ENCODE measurements around the gene TMEM37. TPM values are rescaled to one million over a fixed set of nuclear protein-coding genes. Genes with fewer than 3 reads are reported as not detected.
A peak's percentile ranks its signal among the peaks of the same experiment; 100 is the strongest.

Gene TMEM37
- total RNA-seq, 1 experiment from 2014 or later: 4.2 TPM

GRCh38 chr2:119469661-119470297 lies 38.1 kb downstream of the TMEM37 start:
- Mint-ChIP-seq H3K4me1 (peaks cover 10 to 23% of the 10 kb centered on the region in 2 experiments), H3K36me3 (ENCODE audit: insufficient read depth in 1 of 3, low read depth in 3 of 3) (no peaks in the 10 kb centered on the region), H3K4me3 (no peak overlapping the region), H3K9me3 (no peaks in the 10 kb centered on the region), H3K27me3 (ENCODE audit: low read depth) (0 out of 2 replicates have a peak, but pooled peaks cover 3% of the 10 kb centered on the region), H3K27ac (peak overlapping the region in 1 of 3 experiments; percentile 52; a peak in 1 of 7 replicates)
- H3K27me3 ChIP-seq (ENCODE audit: insufficient read depth, low read length): no peaks in the 10 kb centered on the region
- H4K91ac ChIP-seq (ENCODE audit: insufficient read length, low read depth, low read length): no peak overlapping the region
- DNase-seq: no peak
- H4K5ac ChIP-seq (ENCODE audit: insufficient read length, low read depth, low read length): no peak overlapping the region
- WGBS (ENCODE audit: extremely low coverage, insufficient read length, low lambda C conversion rate): no CpG with 5 or more reads among the region's 2 CpGs
- H3K56ac ChIP-seq (ENCODE audit: insufficient read length, low read depth, low read length): no peak overlapping the region
- no peak overlapping the region for H2BK12ac ChIP-seq (ENCODE audit: insufficient read length, low read depth, low read length)
- no peak overlapping the region for H3K4ac ChIP-seq (ENCODE audit: low read depth, low read length)
- no peaks in the 10 kb centered on the region for H3K4me1 ChIP-seq (ENCODE audit: insufficient read depth, low read length)
- no peak overlapping the region for H3K4me2 ChIP-seq (ENCODE audit: insufficient read depth, insufficient read length, low read length)
- H4K8ac ChIP-seq (replicated peaks; ENCODE audit: insufficient read length, low read depth, low read length): no peak overlapping the region
- no peak overlapping the region for H3K27ac ChIP-seq (ENCODE audit: insufficient read length, low read depth, low read length)
- no peak overlapping the region for H3T11ph ChIP-seq (ENCODE audit: low read length)
- H3K23me2 ChIP-seq (ENCODE audit: insufficient read length, low read depth, low read length, poor library complexity, severe bottlenecking): no peaks in the 10 kb centered on the region
- no peak overlapping the region for H2BK15ac ChIP-seq (ENCODE audit: low read depth, low read length)
- H2AK5ac ChIP-seq (ENCODE audit: insufficient read length, low read length): no peak overlapping the region
- no peaks in the 10 kb centered on the region for H3K9me3 ChIP-seq (ENCODE audit: control insufficient read depth, low read depth, low read length)
- no peak for TF ChIP-seq CTCF (conservative IDR thresholded peaks at IDR 0.05)
- no peaks in the 10 kb centered on the region for H3K79me1 ChIP-seq (ENCODE audit: insufficient read depth, low read depth, low read length, poor library complexity, severe bottlenecking)
- H3K14ac ChIP-seq (ENCODE audit: insufficient read depth, low read length): no peak overlapping the region
- no peak overlapping the region for H2BK120ac ChIP-seq (ENCODE audit: low read depth, low read length, poor library complexity, severe bottlenecking)
- no peak overlapping the region for H2BK5ac ChIP-seq (ENCODE audit: insufficient read length, low read length)
- no peak overlapping the region for H3K9ac ChIP-seq (ENCODE audit: extremely low read depth, insufficient read length, low read length)
- H2AFZ ChIP-seq (ENCODE audit: low read length): no peak overlapping the region
- H3K79me2 ChIP-seq (ENCODE audit: insufficient read depth, low read length): no peaks in the 10 kb centered on the region
- H3K23ac ChIP-seq (ENCODE audit: insufficient read length, low read depth, low read length): no peak overlapping the region
- no peaks in the 10 kb centered on the region for H4K20me1 ChIP-seq (ENCODE audit: control insufficient read depth, insufficient read depth, insufficient read length)
- H2BK20ac ChIP-seq (ENCODE audit: low read depth, low read length, poor library complexity, severe bottlenecking): no peak overlapping the region
- H3K18ac ChIP-seq (ENCODE audit: insufficient read length, low read depth, low read length): no peak overlapping the region
